OCI-LY7 (cell line): ENCODE measurements around the gene PSMD13. TPM values are rescaled to one million over a fixed set of nuclear protein-coding genes. Genes with fewer than 3 reads are reported as not detected.

ENCODE experiments used
- BruUV-seq: library from RNA; stranded (reverse); fragments of 400-500 nt; replicated peaks from 2 replicates; lab custom pipeline; 2021; lab: Mats Ljungman, UMichigan
- CTCF ChIA-PET: fragments of 300-600 bp; sonication (Branson Sonifier 250); formaldehyde crosslinking; loops from one replicate; lab custom pipeline; 2022; ENCODE audit warnings: antibody characterized with exemption; ENCODE audit not compliant: unreplicated experiment; lab: Charles Lee
- POLR2A ChIA-PET: fragments of 300-600 bp; sonication (Branson Sonifier 250); formaldehyde crosslinking; loops from one replicate; lab custom pipeline; 2022; ENCODE audit warnings: antibody characterized with exemption; lab: Charles Lee
- DNase-seq: peaks from one replicate; pipeline ENCODE4 v3.0.0-alpha.2; 2015; ENCODE audit warnings: low spot score
- H2AFZ ChIP-seq: fragments of 200-600 bp; sonication (generic), shearing (Covaris generic); 2 replicates; pipeline ENCODE4 v1.6.1; 2014; ENCODE audit warnings: mild to moderate bottlenecking, antibody characterized with exemption, low read length, moderate library complexity
- H3K27ac ChIP-seq: fragments of 200-600 bp; sonication (generic); 2 replicates; pipeline ENCODE4 v1.5.1; 2014; ENCODE audit warnings: mixed run types, low read depth, mild to moderate bottlenecking, moderate library complexity, low read length, inconsistent platforms; ENCODE audit not compliant: poor library complexity, severe bottlenecking
- H3K36me3 ChIP-seq: fragments of 200-600 bp; sonication (generic); 2 replicates; pipeline ENCODE4 v1.6.1; 2014; ENCODE audit warnings: mild to moderate bottlenecking, antibody characterized with exemption, low read length, moderate library complexity, mixed read lengths; ENCODE audit not compliant: insufficient read depth
- H3K4me1 ChIP-seq: fragments of 200-600 bp; sonication (generic); 2 replicates; pipeline ENCODE4 v1.5.1; 2014; ENCODE audit warnings: mild to moderate bottlenecking, low read length; ENCODE audit not compliant: insufficient read depth, poor library complexity, severe bottlenecking
- H3K4me2 ChIP-seq: fragments of 200-600 bp; sonication (generic); 2 replicates; pipeline ENCODE4 v1.6.1; 2014; ENCODE audit warnings: mild to moderate bottlenecking, low read length
- H3K4me3 ChIP-seq: fragments of 200-600 bp; sonication (generic); 2 replicates; pipeline ENCODE4 v1.5.1; 2014; ENCODE audit warnings: mild to moderate bottlenecking, low read depth, low read length; ENCODE audit not compliant: poor library complexity, severe bottlenecking
- H3K79me2 ChIP-seq: fragments of 200-600 bp; sonication (generic); 2 replicates; pipeline ENCODE4 v1.6.1; 2016; ENCODE audit warnings: low read depth, mild to moderate bottlenecking, low read length, moderate library complexity, mixed read lengths; ENCODE audit not compliant: insufficient read depth
- H3K9me2 ChIP-seq: fragments of 200-600 bp; sonication (generic); 2 replicates; pipeline ENCODE4 v1.6.1; 2016; ENCODE audit warnings: mild to moderate bottlenecking, low read length, mixed read lengths; ENCODE audit not compliant: insufficient read depth
- H3K9me3 ChIP-seq: fragments of 200-600 bp; sonication (generic); 2 replicates; pipeline ENCODE4 v1.6.1; 2014; ENCODE audit warnings: mild to moderate bottlenecking, mixed run types, low read length, mixed read lengths
- H4K20me1 ChIP-seq: fragments of 200-600 bp; sonication (generic); 2 replicates; pipeline ENCODE4 v1.6.1; 2014; ENCODE audit warnings: mild to moderate bottlenecking, antibody characterized with exemption, low read length, moderate library complexity, mixed read lengths; ENCODE audit not compliant: insufficient read depth
- EZH2phosphoT487 ChIP-seq: fragments of 200-600 bp; sonication (generic); IDR thresholded peaks from 2 replicates; pipeline ENCODE4 v1.6.1; 2018; ENCODE audit warnings: low read depth, borderline replicate concordance, mild to moderate bottlenecking, mixed run types, antibody characterized with exemption, low read length, moderate library complexity, mixed read lengths
- intact Hi-C: fragments of 100-400 bp; cut with micrococcal nuclease; formaldehyde crosslinking; loops from one replicate; pipeline ENCODE4 v1.10.0; 2022; ENCODE audit not compliant: unreplicated experiment
- total RNA-seq, 2 experiments: library from RNA; depleted of rRNA in 1 of 2; stranded (reverse); fragments of >200 nt in 1 of 2; shearing (Covaris generic) in 1 of 2; gene quantifications; 2 replicates each; pipeline ENCODE4 v1.2.3, GENCODE V29; 2014 to 2022
- TF ChIP-seq, protein P1 (sequence below): fragments of 200-600 bp; sonication (generic); conservative IDR thresholded peaks from 2 replicates; pipeline ENCODE4 v1.5.1; 2014; ENCODE audit warnings: mild to moderate bottlenecking, antibody characterized with exemption, low read length, moderate library complexity, mixed read lengths

Gene PSMD13
- total RNA-seq, 2 experiments from 2014 or later, result 146 to 154 TPM

DNA sequence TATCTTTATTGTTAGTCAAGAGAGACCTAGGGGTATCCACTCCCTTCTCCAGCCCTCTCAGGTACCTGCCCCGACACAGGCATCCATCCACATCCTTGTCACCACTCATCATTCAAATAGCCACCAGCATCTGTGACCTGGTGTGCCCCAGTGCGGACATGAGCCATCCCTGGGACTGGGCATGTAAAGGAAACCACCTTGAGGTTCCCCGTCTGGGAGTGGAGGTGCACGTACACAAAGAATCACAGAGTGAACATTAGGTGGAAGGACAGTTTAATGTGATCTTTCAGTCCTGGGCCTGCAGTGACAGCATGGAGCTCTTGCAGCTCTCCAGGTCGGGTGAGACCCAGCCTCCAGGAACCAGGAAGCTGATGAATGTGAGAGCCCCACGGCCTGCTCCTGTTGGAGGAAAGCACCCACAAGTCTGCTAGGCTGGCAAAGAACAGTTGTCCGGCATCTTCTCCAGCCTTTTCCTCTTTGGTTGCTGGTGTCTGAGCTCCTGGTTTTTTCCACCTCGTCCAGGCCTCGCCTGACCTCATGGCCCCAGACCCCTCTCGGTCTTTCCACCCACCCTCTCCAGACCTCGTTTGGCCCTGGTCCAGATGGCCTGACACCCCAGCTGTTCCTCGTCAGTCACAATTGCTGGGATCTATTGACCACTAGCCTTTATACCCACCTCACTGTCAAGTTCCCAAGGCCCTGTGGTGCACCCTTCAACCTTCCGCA, 16.5 kb downstream of the PSMD13 start:
- Histone ChIP-seq H2AFZ (no peak overlapping the region), H3K9me3 (no peaks in the 10 kb centered on the region), H3K4me1 (peaks cover 18% of the 10 kb centered on the region), H3K4me2 (no peak overlapping the region), H3K4me3 (no peak overlapping the region), H3K27ac (no peak overlapping the region), H4K20me1 (no peaks in the 10 kb centered on the region), H3K9me2 (no peaks in the 10 kb centered on the region), H3K79me2 (no peaks in the 10 kb centered on the region), H3K36me3 (peaks cover 54% of the 10 kb centered on the region)
- DNase-seq, result no peak
- intact Hi-C loops, result loop anchor here (10.0 kb wide), 1 partner anchor 51 kb away; the partner anchor contains the start of gene IFITM2
- BruUV-seq, result no TSS peak
- CTCF ChIA-PET, result no interaction called here
- no peak for TF ChIP-seq EZH2phosphoT487
- TF ChIP-seq, protein P1, sequence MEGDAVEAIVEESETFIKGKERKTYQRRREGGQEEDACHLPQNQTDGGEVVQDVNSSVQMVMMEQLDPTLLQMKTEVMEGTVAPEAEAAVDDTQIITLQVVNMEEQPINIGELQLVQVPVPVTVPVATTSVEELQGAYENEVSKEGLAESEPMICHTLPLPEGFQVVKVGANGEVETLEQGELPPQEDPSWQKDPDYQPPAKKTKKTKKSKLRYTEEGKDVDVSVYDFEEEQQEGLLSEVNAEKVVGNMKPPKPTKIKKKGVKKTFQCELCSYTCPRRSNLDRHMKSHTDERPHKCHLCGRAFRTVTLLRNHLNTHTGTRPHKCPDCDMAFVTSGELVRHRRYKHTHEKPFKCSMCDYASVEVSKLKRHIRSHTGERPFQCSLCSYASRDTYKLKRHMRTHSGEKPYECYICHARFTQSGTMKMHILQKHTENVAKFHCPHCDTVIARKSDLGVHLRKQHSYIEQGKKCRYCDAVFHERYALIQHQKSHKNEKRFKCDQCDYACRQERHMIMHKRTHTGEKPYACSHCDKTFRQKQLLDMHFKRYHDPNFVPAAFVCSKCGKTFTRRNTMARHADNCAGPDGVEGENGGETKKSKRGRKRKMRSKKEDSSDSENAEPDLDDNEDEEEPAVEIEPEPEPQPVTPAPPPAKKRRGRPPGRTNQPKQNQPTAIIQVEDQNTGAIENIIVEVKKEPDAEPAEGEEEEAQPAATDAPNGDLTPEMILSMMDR, result no peak
- POLR2A ChIA-PET, result interaction anchor here (1.0 kb wide), 1 partner anchor 110 kb away, joined by 3 read pairs; no protein-coding TSS in a partner anchor

DNA sequence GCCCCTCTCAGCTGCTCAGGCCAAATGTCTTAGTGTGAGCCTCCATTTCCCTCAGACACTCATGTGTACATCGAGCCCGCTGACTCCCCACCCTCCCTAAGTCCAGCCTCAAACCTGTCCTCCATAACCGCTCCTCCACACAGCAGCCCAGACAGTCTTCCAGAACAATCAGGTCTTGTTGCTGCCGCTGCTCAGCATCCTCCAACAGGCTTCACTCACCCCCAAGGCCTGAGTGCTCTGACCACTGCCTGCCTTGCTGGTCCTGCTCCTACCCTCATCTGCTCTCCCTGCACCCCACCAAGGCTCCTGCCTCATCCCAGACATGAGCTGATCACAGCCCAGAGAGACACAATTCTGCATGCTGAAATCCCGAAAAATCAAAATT, 17.1 kb downstream of the PSMD13 start:
- Histone ChIP-seq H3K9me3 (no peaks in the 10 kb centered on the region), H3K79me2 (no peaks in the 10 kb centered on the region), H3K4me2 (no peak overlapping the region), H3K27ac (no peak overlapping the region), H3K9me2 (no peaks in the 10 kb centered on the region), H4K20me1 (no peaks in the 10 kb centered on the region), H3K4me3 (no peak overlapping the region), H2AFZ (no peak overlapping the region), H3K4me1 (peaks cover 18% of the 10 kb centered on the region), H3K36me3 (peaks cover 49% of the 10 kb centered on the region)
- ChIA-PET CTCF (no interaction called here), POLR2A (interaction anchor here (1.0 kb wide), 1 partner anchor 110 kb away, joined by 3 read pairs; no protein-coding TSS in a partner anchor)
- BruUV-seq, result no TSS peak
- intact Hi-C loops, result loop anchor here (10.0 kb wide), 1 partner anchor 51 kb away; the partner anchor contains the start of gene IFITM2
- DNase-seq, result no peak
- no peak for TF ChIP-seq EZH2phosphoT487
- TF ChIP-seq, protein P1, result no peak

DNA sequence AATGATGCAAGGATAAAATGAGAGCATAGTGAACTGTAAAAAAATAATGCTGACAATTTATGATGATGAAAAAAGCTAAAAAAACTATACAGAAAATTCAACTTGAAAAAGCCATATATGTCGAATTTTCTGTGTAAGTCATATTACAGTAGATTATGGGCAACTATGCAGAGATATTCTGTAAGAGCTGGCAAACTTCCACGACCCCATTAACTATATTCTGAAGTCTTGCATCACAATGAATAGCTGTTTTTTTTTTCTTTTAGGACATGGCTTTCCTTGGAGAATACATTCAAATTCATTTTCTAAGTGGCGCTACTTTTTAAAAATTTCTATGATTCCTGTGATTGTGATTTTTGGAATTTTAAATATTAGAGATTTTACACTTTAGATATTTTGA, 18.4 kb downstream of the PSMD13 start:
- peaks cover 38% of the 10 kb centered on the region for H3K36me3 ChIP-seq
- no peaks in the 10 kb centered on the region for H4K20me1 ChIP-seq
- intact Hi-C loops, result loop anchor here (10.0 kb wide), 1 partner anchor 50 kb away; the partner anchor contains the start of gene IFITM2
- CTCF ChIA-PET, result no interaction called here
- H3K9me3 ChIP-seq, result no peaks in the 10 kb centered on the region
- H3K9me2 ChIP-seq, result no peaks in the 10 kb centered on the region
- H2AFZ ChIP-seq, result no peak overlapping the region
- POLR2A ChIA-PET, result interaction anchor here (1.0 kb wide), 1 partner anchor 100 kb away, joined by 4 read pairs; no protein-coding TSS in a partner anchor
- H3K4me2 ChIP-seq, result no peak overlapping the region
- H3K4me3 ChIP-seq, result no peak overlapping the region
- H3K27ac ChIP-seq, result no peak overlapping the region
- no peaks in the 10 kb centered on the region for H3K79me2 ChIP-seq
- TF ChIP-seq EZH2phosphoT487, result no peak
- TF ChIP-seq, protein P1, result no peak
- DNase-seq, result no peak
- BruUV-seq, result no TSS peak
- peaks cover 18% of the 10 kb centered on the region for H3K4me1 ChIP-seq
